Adrenal gland (tissue), 5 donors: ENCODE results near the gene BCAS3.

Experiments used
- CTCF ChIP-seq, 6 experiments: fragments of 450-650 bp in 4 of 6; fragments of 200-600 bp in 2 of 6; sonication (generic) in 1 of 6; IDR thresholded peaks; 1 replicate in 5 of 6; 2 replicates in 1 of 6; pipeline versions ENCODE4 v1.5.1 to v1.8.0; 2016 to 2021; ENCODE audit warnings: antibody characterized with exemption in 6 of 6, mild to moderate bottlenecking in 2 of 6, moderate library complexity in 1 of 6
- POLR2A ChIP-seq, 2 donors: fragments of 450-650 bp; IDR thresholded peaks; one replicate each; pipeline ENCODE4 v1.6.1; 2017; ENCODE audit warnings: antibody characterized with exemption in 2 of 2, mild to moderate bottlenecking in 2 of 2, moderate library complexity in 1 of 2
- donor health status: DM: no; HTN: no; CAD: no.

DNA sequence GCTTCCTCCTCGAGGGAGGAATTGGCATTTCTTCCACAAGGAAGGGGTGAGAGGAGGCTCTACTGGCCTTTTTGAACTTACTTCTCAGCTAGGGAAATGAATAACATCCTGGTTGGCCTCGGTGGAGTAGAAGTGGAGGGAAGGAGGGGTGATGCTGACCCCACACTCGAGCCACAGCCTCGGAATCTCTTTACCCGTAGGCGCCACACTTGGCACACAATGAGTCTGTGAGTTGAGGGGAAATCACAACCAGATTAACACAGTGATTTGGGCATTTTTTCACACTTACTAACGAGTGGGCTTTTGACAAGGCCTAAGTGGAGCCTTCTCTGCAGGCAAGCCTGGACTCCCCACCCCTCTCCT, 674.7 kb downstream of the BCAS3 start:
- TF ChIP-seq CTCF (IDR thresholded peaks at IDR 0.05), result no peak
- no peak for TF ChIP-seq POLR2A (IDR thresholded peaks at IDR 0.05)
